Measurements from ENCODE around the gene GDF2.

The GDF2 gene

DNA sequence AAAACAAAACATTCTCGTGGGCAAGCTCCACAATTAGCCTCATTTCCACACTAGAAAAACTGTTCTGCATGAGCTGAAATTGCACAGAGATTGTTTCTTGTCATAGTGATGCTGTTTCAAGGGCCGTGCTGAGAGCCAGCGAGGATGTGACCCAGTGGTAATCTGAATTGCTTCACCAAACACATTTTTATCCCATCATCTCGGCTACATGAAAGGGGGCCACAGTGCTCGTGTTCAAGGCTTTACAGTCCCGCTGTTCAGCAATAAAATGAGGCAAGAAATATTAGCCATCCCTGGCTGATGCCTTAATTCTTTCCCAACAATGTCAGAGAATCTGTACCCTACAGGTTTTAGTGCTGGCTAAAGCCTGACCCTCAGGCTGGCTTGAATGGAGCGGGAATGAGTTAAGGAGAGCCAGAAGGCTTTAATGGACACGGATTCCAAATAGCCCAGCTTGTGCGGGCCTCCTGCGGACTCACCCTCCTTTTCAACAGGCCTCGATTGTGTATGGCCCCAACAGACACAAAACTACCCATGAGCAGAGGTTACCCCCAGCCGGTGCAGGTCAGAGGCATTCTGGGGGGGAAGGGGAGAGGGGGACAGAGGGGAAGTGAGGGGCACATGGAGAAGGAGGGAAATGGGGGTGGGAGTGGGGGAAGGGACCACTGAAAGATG is 24.3 kb upstream of the GDF2 start:
- Mint-ChIP-seq H3K36me3 (ENCODE audit: insufficient read depth) (no peaks in the 10 kb centered on the region), H3K27me3 (peaks cover 11% of the 10 kb centered on the region in 2 donors), H3K27ac (no peak overlapping the region), H3K4me3 (no peak overlapping the region), H3K4me1 (ENCODE audit: low read depth in 2 of 2) (peaks cover 0 to 3% of the 10 kb centered on the region in 2 donors), H3K9me3 (no peaks in the 10 kb centered on the region)
- DNase-seq (no peak), ATAC-seq (replicated peaks) (no peak)

DNA sequence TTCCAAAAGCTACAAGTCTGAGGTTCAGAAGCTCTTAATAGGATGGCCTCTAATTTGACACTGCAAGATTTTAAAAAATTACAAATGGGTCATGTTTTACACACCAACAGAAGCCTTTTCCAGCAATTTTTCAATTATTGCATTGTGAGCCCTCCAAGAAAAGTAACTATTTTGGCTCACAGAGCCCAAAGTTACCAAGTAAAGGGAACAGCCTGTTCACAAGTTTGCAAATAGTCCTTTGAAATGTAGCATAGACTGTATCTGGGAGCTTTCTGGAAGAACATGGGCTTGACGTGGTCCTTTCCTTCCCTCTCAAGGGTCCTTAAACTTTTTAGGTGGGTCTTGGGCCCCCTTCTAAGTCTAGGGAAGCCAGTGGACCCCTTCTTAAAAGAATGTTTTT is 23.5 kb upstream of the GDF2 start:
- peaks cover 11% of the 10 kb centered on the region in 2 donors for H3K27me3 Mint-ChIP-seq
- ATAC-seq (replicated peaks) (no peak), DNase-seq (no peak)
- no peaks in the 10 kb centered on the region for H3K9me3 Mint-ChIP-seq
- no peaks in the 10 kb centered on the region for H3K36me3 Mint-ChIP-seq (ENCODE audit: insufficient read depth)
- H3K27ac Mint-ChIP-seq: no peak overlapping the region
- peaks cover 0 to 3% of the 10 kb centered on the region in 2 donors for H3K4me1 Mint-ChIP-seq (ENCODE audit: low read depth in 2 of 2)
- no peak overlapping the region for H3K4me3 Mint-ChIP-seq

DNA sequence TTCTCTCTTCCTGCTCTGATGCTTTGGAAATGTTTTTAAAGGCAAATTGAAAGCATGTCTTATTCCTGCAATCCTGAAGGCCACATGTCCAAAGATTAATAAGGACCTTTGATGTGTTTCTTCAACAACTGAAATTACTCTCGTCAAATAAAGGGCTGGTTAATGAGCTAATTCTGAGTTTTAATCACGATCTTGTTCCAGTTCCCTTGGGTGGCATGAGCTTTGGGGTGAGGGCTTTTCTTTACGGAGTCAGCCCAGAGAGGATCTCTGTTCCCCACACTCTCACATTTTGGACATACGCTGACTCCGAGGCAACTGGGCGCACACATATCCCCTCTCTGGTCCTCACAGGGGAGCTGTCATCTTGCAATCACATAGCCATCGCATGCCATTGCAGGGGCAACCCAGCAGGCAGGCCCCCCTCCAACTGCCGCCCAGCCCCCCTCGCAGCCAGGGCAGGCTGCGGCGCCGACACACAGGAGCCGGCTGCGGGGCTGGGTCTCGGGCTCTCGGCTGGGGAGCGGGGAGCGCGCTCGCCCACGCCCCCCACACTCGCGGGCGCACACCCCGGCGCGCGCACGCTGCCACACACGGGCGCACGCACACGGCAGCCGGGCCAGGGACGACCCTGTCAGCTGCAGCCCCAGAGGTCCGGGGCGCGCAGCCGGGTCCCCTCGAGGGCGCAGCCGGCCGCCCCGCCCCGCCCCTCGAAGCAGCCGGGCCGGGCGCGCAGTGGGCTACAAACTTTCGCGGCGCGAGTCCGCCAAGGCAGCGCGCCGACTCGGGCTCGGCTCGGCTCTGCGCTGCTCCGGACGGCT is 22.4 kb upstream of the GDF2 start, which contains the start of gene GDF10:
Gene GDF10, plus strand, starts transcription at position 587 of the 818 bp plus-strand sequence. CDS start 455 bp downstream, outside the sequence.
- no peak for ATAC-seq (replicated peaks)

DNA sequence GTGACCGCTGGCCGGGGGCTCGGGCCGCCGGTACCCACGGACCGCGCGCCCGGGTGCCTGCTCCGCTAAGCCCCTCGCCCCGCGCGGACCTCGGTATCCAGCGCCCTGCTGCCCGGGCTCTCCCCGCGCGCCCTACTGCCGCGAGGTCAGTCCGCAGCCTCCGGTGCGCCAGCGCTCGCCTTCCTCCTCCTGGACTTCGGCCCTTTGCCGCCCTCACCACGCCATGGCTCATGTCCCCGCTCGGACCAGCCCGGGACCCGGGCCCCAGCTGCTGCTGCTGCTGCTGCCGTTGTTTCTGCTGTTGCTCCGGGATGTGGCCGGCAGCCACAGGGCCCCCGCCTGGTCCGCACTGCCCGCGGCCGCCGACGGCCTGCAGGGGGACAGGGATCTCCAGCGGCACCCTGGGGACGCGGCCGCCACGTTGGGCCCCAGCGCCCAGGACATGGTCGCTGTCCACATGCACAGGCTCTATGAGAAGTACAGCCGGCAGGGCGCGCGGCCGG is 21.8 kb upstream of the GDF2 start:
- Mint-ChIP-seq H3K27me3 (peaks cover 11% of the 10 kb centered on the region in 2 donors), H3K27ac (no peak overlapping the region), H3K9me3 (no peaks in the 10 kb centered on the region), H3K4me3 (peak overlapping the region; percentile 63 to 67), H3K4me1 (ENCODE audit: low read depth in 2 of 2) (peaks cover 0 to 3% of the 10 kb centered on the region in 2 donors), H3K36me3 (ENCODE audit: insufficient read depth) (no peaks in the 10 kb centered on the region)
- ATAC-seq (replicated peaks) (no peak), DNase-seq (no peak)

More for the DNA sequence above, 22.4 kb upstream of the GDF2 start, which contains the start of gene GDF10:
- no peak for DNase-seq
- H3K4me1 Mint-ChIP-seq (ENCODE audit: low read depth in 2 of 2): peaks cover 0 to 3% of the 10 kb centered on the region in 2 donors
- H3K36me3 Mint-ChIP-seq (ENCODE audit: insufficient read depth): no peaks in the 10 kb centered on the region
- peak within 1 kb of the TSS; percentile 63 to 67 for H3K4me3 Mint-ChIP-seq
- no peaks in the 10 kb centered on the region for H3K9me3 Mint-ChIP-seq
- no peak within 1 kb of the TSS for H3K27ac Mint-ChIP-seq
- peaks cover 11% of the 10 kb centered on the region in 2 donors for H3K27me3 Mint-ChIP-seq

DNA sequence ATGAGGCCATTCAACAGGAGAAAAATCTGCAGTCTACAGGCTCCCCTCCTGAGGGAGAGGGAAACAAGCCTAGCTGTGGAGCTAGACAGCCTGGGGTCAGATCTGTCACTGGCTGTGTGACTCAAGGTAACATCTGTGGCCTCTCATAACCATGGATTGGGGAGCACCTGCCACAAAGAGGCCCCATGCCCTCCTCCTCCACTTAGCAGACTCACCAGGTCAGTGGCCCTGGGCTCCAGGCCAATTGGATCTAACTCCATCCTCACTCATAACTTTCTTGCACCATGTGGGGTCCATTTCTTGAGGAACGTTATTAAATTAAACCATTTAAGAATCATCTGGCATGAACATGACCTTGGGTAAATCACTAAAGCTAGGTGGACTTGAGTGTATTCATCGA is 20.4 kb upstream of the GDF2 start:
- Mint-ChIP-seq H3K36me3 (ENCODE audit: insufficient read depth) (no peaks in the 10 kb centered on the region), H3K27ac (no peak overlapping the region), H3K9me3 (no peaks in the 10 kb centered on the region), H3K4me3 (no peak overlapping the region), H3K27me3 (peaks cover 11% of the 10 kb centered on the region in 2 donors), H3K4me1 (ENCODE audit: low read depth in 2 of 2) (peaks cover 0 to 3% of the 10 kb centered on the region in 2 donors)
- no peak for DNase-seq
- ATAC-seq (replicated peaks): no peak

DNA sequence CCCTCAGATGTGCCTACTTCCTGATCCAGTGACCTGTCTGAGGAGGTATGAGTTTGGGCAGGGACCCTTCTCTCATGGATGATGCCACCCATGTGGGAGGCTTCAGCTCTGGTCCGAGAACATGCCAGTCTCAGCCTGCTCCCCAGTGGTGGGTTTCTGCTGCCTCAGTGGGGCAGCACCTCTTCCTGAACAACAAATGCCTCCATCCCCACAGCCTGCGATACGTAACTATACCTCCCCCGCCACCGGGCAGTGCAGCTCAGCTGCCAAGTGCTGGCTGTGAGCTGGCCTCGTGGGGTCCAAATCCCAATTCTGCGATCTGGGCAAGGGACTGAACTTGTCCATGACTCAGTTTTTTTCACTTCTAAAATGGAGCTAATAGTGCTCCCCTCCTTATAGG is 19.1 kb upstream of the GDF2 start:
- H3K27ac Mint-ChIP-seq: no peak overlapping the region
- no peaks in the 10 kb centered on the region for H3K36me3 Mint-ChIP-seq (ENCODE audit: insufficient read depth)
- peaks cover 11% of the 10 kb centered on the region in 2 donors for H3K27me3 Mint-ChIP-seq
- no peak for DNase-seq
- ATAC-seq (replicated peaks): no peak
- no peak overlapping the region for H3K4me3 Mint-ChIP-seq
- H3K9me3 Mint-ChIP-seq: no peaks in the 10 kb centered on the region
- H3K4me1 Mint-ChIP-seq (ENCODE audit: low read depth in 2 of 2): peaks cover 0 to 3% of the 10 kb centered on the region in 2 donors

DNA sequence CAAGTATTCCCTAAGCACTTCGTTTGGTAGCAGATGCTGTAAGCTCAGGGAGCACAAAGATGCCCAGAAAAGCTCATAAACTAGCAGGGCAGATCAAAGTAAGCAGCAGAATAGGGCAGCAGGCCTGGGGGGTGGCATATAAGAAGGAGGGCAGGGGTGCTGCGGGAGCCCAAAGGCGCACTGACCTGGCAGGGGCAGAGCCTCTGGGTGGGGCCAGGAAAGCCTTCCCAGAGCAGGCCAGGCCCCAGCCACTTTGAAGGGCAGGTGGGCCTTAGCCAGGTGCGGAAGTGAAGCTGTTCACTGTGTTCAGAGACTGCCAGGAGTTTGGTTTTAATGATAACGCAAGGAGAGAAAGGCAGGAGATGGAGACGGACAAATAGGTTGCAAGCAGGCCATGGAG is 18.4 kb upstream of the GDF2 start:
- Mint-ChIP-seq H3K4me3 (no peak overlapping the region), H3K4me1 (ENCODE audit: low read depth in 2 of 2) (peaks cover 0 to 3% of the 10 kb centered on the region in 2 donors), H3K9me3 (no peaks in the 10 kb centered on the region), H3K27me3 (peaks cover 11% of the 10 kb centered on the region in 2 donors), H3K27ac (no peak overlapping the region), H3K36me3 (ENCODE audit: insufficient read depth) (no peaks in the 10 kb centered on the region)
- ATAC-seq (replicated peaks): no peak
- DNase-seq: no peak

DNA sequence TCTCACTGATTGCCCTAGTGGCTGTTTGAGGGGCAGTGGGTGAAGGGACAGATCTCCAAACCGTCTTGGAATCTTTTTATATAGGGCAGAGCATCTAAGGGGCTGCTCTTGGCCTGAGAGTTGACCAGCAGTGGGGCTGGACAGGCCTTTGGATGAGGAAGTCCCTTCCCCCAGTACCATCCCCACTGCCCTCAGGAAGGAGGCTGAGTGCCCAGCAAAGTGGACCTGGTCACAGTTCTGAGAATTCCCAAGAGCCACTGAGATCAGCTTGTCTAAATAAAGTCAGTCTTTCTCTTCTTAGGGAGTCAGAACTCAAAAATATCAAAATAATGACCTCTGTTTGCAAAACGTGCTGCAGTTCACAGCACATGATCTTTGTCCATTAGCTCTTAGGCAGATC is 16.7 kb upstream of the GDF2 start:
- H3K27ac Mint-ChIP-seq: no peak overlapping the region

DNA sequence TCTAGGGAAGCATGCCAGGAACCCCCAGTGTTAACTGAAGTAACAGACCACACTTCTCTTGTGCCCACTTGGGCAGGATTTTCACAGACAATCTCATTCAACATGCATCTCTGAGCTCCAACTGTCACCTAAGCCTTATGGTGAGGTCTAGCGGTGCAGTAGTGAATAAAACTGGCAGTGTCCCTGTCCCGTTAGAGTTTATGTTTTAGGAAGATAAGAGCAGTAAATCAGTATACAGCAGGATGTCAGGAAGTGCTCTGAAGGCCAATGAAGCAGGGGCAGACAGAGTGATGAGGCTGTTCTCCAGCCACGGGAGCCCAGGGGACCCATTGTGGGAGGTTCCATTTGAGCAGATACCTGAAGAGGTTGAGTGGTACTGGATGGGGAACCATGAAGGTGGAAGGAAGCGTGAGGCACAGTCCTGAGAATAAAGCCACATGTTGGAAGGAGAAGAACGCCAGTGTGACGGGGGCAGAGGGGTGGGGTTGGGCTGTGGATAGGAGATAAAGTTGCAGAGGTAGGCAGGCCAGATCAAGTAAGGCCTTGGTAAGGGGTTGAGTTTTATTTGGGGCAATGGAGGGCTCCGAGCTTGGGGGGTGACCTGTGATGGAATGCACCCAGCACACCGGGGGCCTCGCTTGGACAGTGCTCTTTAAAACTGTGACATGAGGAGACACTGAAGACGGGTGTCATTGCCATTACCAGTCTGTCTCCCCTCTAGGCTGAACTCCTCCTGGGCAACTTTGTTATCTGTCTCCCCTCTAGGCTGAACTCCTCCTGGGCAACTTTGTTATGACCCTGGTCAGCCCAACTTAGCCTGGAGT is 15.7 kb upstream of the GDF2 start:
- DNase-seq (no peak), ATAC-seq (replicated peaks) (no peak)
- Mint-ChIP-seq H3K27me3 (peaks cover 0 to 6% of the 10 kb centered on the region in 2 donors), H3K4me1 (ENCODE audit: low read depth in 2 of 2) (peaks cover 0 to 6% of the 10 kb centered on the region in 2 donors), H3K9me3 (no peaks in the 10 kb centered on the region), H3K36me3 (ENCODE audit: insufficient read depth) (no peaks in the 10 kb centered on the region), H3K4me3 (no peak overlapping the region), H3K27ac (no peak overlapping the region)

More for the DNA sequence above, 16.7 kb upstream of the GDF2 start:
- Mint-ChIP-seq H3K4me3 (no peak overlapping the region), H3K4me1 (ENCODE audit: low read depth in 2 of 2) (peaks cover 0 to 3% of the 10 kb centered on the region in 2 donors), H3K36me3 (ENCODE audit: insufficient read depth) (no peaks in the 10 kb centered on the region), H3K27me3 (peaks cover 7 to 16% of the 10 kb centered on the region in 2 donors), H3K9me3 (no peaks in the 10 kb centered on the region)
- no peak for DNase-seq
- no peak for ATAC-seq (replicated peaks)

DNA sequence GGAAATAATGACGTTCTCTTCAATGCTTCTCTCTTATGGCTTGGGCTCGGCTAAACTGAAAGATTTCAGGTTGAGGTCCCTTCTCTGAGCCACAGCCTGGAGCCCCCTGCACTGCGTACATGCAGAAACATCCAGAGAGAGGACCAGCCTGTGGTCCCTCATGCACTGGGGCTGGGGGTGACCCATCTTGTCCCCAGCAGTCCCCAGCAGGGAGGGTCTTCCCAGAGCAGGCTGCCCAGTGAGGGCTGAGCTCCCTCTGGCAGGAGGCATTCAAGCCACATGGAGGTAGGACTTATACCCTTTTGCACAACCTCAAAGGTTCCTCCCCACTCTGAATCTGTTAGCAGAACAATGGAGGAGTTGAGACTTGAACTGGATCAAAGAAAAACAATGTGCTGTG is 14.9 kb upstream of the GDF2 start:
- Mint-ChIP-seq H3K9me3 (no peaks in the 10 kb centered on the region), H3K27ac (no peak overlapping the region), H3K4me3 (no peak overlapping the region), H3K4me1 (ENCODE audit: low read depth in 2 of 2) (peaks cover 0 to 13% of the 10 kb centered on the region in 2 donors), H3K27me3 (peaks cover 0 to 6% of the 10 kb centered on the region in 2 donors), H3K36me3 (ENCODE audit: insufficient read depth) (no peaks in the 10 kb centered on the region)
- DNase-seq (no peak), ATAC-seq (replicated peaks) (no peak)

DNA sequence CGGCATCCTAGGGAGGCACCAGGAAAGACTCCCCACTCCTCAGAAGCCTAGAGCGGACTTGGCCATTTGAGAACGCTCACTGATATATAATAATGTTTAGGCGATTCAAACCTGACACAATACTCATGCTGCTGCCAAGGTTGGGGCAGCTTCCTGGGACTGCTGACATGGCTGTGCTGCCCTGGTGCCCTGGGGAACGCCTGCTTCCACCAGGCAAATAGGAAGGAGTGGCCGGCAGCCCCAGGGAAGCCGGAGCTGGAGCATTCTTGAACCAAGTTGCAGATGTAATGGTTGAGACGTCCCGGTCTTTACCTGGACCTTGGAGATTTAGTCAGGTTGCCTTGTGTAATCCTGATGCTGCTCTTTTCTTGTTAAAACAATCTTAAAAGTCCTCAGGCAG is 13.5 kb upstream of the GDF2 start:
- Mint-ChIP-seq H3K4me3 (no peak overlapping the region), H3K36me3 (ENCODE audit: insufficient read depth) (no peaks in the 10 kb centered on the region), H3K4me1 (ENCODE audit: low read depth in 2 of 2) (peaks cover 0 to 13% of the 10 kb centered on the region in 2 donors), H3K9me3 (no peaks in the 10 kb centered on the region), H3K27ac (no peak overlapping the region), H3K27me3 (peaks cover 0 to 6% of the 10 kb centered on the region in 2 donors)
- no peak for ATAC-seq (replicated peaks)
- no peak for DNase-seq

DNA sequence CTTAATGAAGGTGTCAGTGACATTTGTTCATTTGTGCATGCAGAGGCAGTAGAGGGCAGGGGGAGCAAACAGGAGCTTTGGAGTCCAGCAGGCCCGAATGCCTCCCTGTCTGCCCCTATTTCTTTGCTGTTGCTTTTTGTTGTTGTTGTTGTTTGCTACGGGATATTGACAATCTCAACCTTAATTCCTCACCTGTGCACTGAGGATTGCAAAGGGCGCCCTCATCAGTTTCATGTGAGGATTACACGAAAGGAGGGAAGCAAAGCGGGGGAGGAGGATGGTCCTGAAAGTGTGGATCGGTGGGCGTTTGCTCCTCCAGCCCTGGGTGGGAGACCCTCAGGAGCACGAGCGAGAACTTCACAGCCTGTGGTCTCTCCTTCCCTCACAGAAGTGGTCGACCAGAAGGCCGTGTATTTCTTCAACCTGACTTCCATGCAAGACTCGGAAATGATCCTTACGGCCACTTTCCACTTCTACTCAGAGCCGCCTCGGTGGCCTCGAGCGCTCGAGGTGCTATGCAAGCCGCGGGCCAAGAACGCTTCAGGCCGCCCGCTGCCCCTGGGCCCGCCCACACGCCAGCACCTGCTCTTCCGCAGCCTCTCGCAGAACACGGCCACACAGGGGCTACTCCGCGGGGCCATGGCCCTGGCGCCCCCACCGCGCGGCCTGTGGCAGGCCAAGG is 12.7 kb upstream of the GDF2 start:
- DNase-seq (no peak), ATAC-seq (replicated peaks) (no peak)
- Mint-ChIP-seq H3K27ac (no peak overlapping the region), H3K4me3 (no peak overlapping the region), H3K9me3 (no peaks in the 10 kb centered on the region), H3K27me3 (peaks cover 0 to 6% of the 10 kb centered on the region in 2 donors), H3K36me3 (ENCODE audit: insufficient read depth) (no peaks in the 10 kb centered on the region), H3K4me1 (ENCODE audit: low read depth in 2 of 2) (peaks cover 0 to 13% of the 10 kb centered on the region in 2 donors)

Measured in effector memory CD8-positive, alpha-beta T cell (primary cell).